DMS53 treated with DMSO at 0.1 percent for 48 hours (cell line): ENCODE data around the gene EDDM3A.
"Not testable (repeated sequence)": the region's sequence is repeated elsewhere in the genome, so short reads cannot be mapped to it uniquely, and the experiment has no call there.

ENCODE experiments used
- DNase-seq: peaks from one replicate; lab custom pipeline; 2025; ENCODE audit not compliant: unreplicated experiment; lab: John Stamatoyannopoulos, UW

Gene EDDM3A

GRCh38 chr14:20732979-20733635 lies 12.6 kb upstream of the EDDM3A start:
- DNase-seq: no peak

- DNase-seq: no peak
Observed at GRCh38 chr14:20733684-20734429, 11.8 kb upstream of the EDDM3A start.

GRCh38 chr14:20734430-20734806 lies 11.3 kb upstream of the EDDM3A start:
- DNase-seq: no peak

- not testable (repeated sequence) for DNase-seq
Observed at GRCh38 chr14:20738292-20738691, 7.4 kb upstream of the EDDM3A start.

- no peak for DNase-seq
Observed at GRCh38 chr14:20742132-20742531, 3.6 kb upstream of the EDDM3A start.

- no peak for DNase-seq
Observed at GRCh38 chr14:20743556-20743955, 2.1 kb upstream of the EDDM3A start.

DNA sequence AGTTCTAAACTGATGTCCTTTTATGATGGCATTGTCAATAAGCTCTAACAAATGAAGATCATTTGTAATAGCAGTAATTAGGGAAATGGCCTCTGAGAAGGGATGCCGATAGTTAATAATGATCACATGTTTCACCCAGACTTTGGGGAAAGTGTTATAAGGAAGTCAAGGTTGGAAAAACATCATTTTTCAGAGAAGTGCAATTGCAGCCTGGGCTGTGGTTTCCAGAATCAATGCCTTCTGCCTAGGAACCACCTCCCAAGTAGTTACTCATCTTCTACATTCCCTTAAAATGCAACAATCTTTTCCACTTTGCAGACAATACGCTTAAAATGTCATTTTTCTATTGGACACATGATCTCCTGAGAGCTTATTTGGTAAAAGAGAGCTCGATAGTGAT lies 879 bp downstream of the EDDM3A start:
- no peak for DNase-seq

GRCh38 chr14:20748439-20748838 lies 2.8 kb downstream of the EDDM3A start:
- DNase-seq: no peak

DNA sequence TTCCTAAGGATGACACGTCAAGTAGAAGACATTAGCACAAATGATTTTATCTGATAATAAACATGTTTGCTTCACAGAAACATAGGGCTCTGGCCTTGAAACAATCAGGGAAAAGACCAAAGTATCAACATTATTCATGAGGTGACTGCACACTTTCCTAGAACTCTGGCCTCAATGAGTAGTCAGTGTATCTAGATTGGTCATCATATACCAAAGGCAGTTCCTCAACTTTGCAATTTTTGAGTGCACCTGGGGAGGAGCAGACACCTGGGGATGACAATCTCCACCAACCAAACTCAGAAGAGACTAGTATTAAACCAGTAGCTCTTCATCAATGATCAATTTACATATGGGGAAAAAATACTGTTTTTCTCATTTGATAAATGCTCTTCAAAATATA lies 4.5 kb downstream of the EDDM3A start:
- no peak for DNase-seq

- DNase-seq: no peak
Observed at GRCh38 chr14:20751963-20752562, 6.4 kb downstream of the EDDM3A start.

DNA sequence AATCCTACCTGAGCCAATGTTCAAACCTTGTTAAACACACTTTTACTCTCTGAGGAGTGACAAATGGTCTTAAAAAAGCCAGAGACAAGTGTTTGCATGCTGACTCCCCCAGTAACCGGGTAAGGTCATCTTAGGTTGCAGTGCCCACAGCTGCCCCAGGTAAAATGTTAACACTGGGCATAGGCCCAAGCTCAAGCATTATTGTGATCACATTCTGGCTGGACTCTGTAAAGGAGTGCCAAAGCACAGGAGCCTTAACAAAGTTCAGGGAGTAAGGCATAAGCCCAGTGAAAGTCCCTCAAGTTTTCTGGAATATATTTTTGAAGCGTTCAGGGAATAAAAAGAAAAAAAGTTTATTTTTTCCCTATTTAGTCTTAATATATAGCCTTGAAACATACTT lies 8.6 kb downstream of the EDDM3A start:
- no peak for DNase-seq

GRCh38 chr14:20755037-20755436 lies 9.3 kb downstream of the EDDM3A start:
- DNase-seq: no peak

GRCh38 chr14:20757965-20758364 lies 12.3 kb downstream of the EDDM3A start:
- no peak for DNase-seq

GRCh38 chr14:20759465-20759864 lies 13.8 kb downstream of the EDDM3A start:
- not testable (repeated sequence) for DNase-seq

GRCh38 chr14:20760950-20761349 lies 15.3 kb downstream of the EDDM3A start:
- no peak for DNase-seq

DNA sequence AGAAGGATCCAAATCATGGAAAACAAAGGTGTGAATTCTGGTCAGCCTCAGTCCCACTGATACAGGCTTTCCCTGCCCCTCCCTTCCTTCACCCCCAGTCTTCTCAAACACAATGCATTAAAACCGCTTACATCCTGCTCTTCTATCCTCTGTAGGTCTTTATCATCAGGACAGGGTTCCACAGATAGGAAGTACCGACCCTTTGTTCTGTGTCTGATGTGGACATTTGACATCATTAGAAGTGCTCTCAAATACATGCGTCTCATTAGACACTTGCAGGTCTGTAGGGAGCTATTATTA lies 22.9 kb downstream of the EDDM3A start:
- no peak for DNase-seq

DNA sequence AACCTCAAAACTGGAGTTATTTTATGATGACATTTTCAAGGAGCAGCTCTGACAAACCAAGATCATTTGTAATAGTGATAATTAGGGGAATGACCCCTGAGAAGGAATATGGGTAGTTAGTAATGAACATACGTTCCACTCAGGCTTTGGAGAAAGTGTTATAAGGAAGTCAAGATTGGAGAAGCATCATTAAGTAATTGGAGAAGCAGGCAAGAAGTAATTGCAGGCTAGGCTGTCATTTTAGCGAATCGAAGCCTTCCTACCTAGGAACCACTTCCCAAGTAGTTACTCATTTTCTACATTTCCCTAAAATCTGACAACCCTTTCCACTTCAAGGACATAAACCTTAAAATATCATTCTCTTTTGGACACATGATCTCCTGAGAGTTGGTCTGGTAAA lies 23.7 kb downstream of the EDDM3A start:
- DNase-seq: no peak

- DNase-seq: no peak
Observed at GRCh38 chr14:20772650-20773049, 27.0 kb downstream of the EDDM3A start.

DNA sequence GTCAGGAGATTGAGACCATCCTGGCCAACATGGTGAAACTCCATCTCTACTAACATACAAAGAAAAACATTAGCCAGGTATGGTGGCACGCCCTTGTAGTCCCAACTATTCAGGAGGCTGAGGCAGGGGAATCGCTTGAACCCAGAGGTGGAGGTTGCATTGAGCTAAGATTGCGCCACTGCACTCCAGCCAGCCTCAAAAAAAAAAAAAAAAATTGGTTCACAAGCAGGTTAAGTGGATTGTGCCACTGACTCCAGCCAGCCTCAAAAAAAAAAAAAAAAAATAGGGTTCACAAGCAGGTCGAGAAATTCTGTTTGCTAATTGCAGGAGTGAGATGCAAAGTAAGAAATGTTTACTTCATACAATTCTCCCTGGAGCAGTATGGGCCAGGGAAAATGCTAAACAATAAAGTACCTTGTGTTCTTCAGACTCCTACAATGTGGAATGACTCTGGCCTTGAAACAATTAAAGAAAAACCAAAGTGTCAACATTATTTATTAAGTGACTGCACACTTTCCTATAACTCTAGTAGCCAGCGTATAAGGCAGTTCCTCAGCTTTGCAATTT lies 28.7 kb downstream of the EDDM3A start:
- DNase-seq: no peak

DNA sequence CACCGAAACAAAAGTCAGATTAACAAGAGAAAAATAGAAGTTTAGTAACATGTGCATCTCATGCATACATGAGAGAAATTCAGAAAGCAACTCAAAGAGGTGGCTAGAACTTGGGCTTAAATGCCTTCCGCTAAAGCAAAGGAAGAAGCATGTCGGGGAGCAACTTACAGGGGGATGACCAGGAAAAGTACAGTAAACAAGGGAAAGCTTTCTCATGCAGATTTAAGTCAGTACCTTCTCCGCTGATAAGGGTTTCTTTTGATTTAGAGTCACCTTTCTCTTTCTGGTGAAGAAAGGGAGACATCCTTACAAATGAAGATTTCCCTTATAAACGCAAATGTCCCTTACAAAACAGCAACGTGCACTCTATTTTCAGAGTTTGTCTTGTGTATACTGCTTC lies 29.4 kb downstream of the EDDM3A start:
- no peak for DNase-seq

GRCh38 chr14:20775901-20776300 lies 30.2 kb downstream of the EDDM3A start:
- DNase-seq: no peak

GRCh38 chr14:20781803-20782202 lies 36.1 kb downstream of the EDDM3A start:
- DNase-seq: no peak
